Kidney (tissue), 14 donors: ENCODE results near the gene CD209. TPM values are rescaled to one million over a fixed set of nuclear protein-coding genes. Genes with fewer than 3 reads are reported as not detected.

Experiments used
- DNase-seq, 5 donors: peaks; one replicate each; pipeline ENCODE4 v3.0.0-alpha.2; 2013 to 2020
- FAIRE-seq: peaks from 2 replicates; lab custom pipeline; 2012; peaks lifted over from hg19 to GRCh38; lab: Jason Lieb, UNC
- H3K27ac ChIP-seq, 2 donors: one replicate each; pipeline ENCODE4 v1.7.0; 2013; ENCODE audit warnings: low read depth in 2 of 2, low read length in 2 of 2, inconsistent platforms in 1 of 2
- H3K27me3 ChIP-seq: one replicate; pipeline ENCODE4 v1.7.1; 2013; ENCODE audit warnings: low read length, inconsistent platforms; ENCODE audit not compliant: control insufficient read depth, insufficient read depth
- H3K36me3 ChIP-seq, 3 donors: one replicate each; pipeline versions ENCODE4 v1.7.0 to v1.7.1; 2013; ENCODE audit warnings: low read length in 3 of 3, control low read depth in 1 of 3, inconsistent platforms in 1 of 3; ENCODE audit not compliant: insufficient read depth in 3 of 3, control insufficient read depth in 2 of 3
- H3K4me1 ChIP-seq, 3 donors: one replicate each; pipeline versions ENCODE4 v1.7.0 to v1.7.1; 2013; ENCODE audit warnings: low read length in 3 of 3, inconsistent platforms in 1 of 3, low read depth in 1 of 3; ENCODE audit not compliant: control insufficient read depth in 2 of 3, insufficient read depth in 2 of 3
- H3K4me3 ChIP-seq, 3 donors: one replicate each; pipeline versions ENCODE4 v1.7.0 to v1.8.1; 2013; ENCODE audit warnings: low read length in 3 of 3, control low read depth in 1 of 3, inconsistent platforms in 1 of 3
- H3K9ac ChIP-seq, 3 donors: one replicate each; pipeline versions ENCODE4 v1.7.0 to v1.7.1; 2013; ENCODE audit warnings: low read length in 3 of 3, control low read depth in 1 of 3, inconsistent platforms in 1 of 3
- H3K9me3 ChIP-seq, 3 donors: one replicate each; pipeline versions ENCODE4 v1.7.0 to v1.7.1; 2013; ENCODE audit warnings: low read length in 3 of 3, control low read depth in 1 of 3, inconsistent platforms in 1 of 3; ENCODE audit not compliant: control insufficient read depth in 2 of 3, insufficient read depth in 1 of 3
- intact Hi-C: fragments of 100-400 bp; cut with DNase I; formaldehyde crosslinking; loops from one replicate; pipeline ENCODE4 v1.11.1; 2022
- polyA plus RNA-seq: library from polyadenylated mRNA; stranded (reverse); fragments of 350-450 nt; fragmentation: Illumina TruSeq; extraction: RNeasy Lipid Tissue Mini Kit (QIAGEN cat#74804); gene quantifications from one replicate; pipeline ENCODE4 v1.2.3, GENCODE V29; 2014; ENCODE audit warnings: low read depth, low replicate concordance; ENCODE audit not compliant: insufficient read depth
- total RNA-seq: library from RNA; stranded (reverse); fragmentation: NEBNext Ultra II Directional; extraction: Animal tissue kit (Norgen Biotek cat#: 25700); gene quantifications from one replicate; pipeline ENCODE4 v1.2.1, GENCODE V29; 2021
- TF ChIP-seq, protein P1 (sequence below): IDR thresholded peaks from 3 replicates; pipeline ENCODE4 v1.5.1; 2012; ENCODE audit warnings: mild to moderate bottlenecking, moderate library complexity, borderline replicate concordance; ENCODE audit not compliant: insufficient read depth; ENCODE audit errors: extremely low read depth
- donor health status: control.
- donor health status: control.
- donor health status: control.
- donor health status: control.
- donor health status: control.
- donor health status: DM: yes; HTN: yes; CAD: no.
- donor health status: Normal renal cell carcinoma (clear cell type).

CD209 gene
- total and polyA plus RNA-seq, 2 donors from 2014 or later, result 1.2 to 11.7 TPM

GRCh38 chr19:7792281-7792680 is 44.9 kb upstream of the CD209 start:
- intact Hi-C loops, result no loop called here
- FAIRE-seq (no peak), DNase-seq (peak in 3 of 5 donors; percentile 62 to 89 (median 86))
- Histone ChIP-seq H3K4me3 (no peak overlapping the region), H3K27ac (no peak overlapping the region), H3K9me3 (no peaks in the 10 kb centered on the region), H3K36me3 (no peaks in the 10 kb centered on the region), H3K27me3 (peaks cover 12% of the 10 kb centered on the region), H3K4me1 (no peaks in the 10 kb centered on the region), H3K9ac (no peak overlapping the region)
- TF ChIP-seq, protein P1, sequence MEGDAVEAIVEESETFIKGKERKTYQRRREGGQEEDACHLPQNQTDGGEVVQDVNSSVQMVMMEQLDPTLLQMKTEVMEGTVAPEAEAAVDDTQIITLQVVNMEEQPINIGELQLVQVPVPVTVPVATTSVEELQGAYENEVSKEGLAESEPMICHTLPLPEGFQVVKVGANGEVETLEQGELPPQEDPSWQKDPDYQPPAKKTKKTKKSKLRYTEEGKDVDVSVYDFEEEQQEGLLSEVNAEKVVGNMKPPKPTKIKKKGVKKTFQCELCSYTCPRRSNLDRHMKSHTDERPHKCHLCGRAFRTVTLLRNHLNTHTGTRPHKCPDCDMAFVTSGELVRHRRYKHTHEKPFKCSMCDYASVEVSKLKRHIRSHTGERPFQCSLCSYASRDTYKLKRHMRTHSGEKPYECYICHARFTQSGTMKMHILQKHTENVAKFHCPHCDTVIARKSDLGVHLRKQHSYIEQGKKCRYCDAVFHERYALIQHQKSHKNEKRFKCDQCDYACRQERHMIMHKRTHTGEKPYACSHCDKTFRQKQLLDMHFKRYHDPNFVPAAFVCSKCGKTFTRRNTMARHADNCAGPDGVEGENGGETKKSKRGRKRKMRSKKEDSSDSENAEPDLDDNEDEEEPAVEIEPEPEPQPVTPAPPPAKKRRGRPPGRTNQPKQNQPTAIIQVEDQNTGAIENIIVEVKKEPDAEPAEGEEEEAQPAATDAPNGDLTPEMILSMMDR, result no peak

GRCh38 chr19:7790416-7790815 is 43.1 kb upstream of the CD209 start:
- TF ChIP-seq, protein P1, result no peak
- no peak overlapping the region for H3K27ac ChIP-seq
- no peak overlapping the region for H3K4me3 ChIP-seq
- H3K27me3 ChIP-seq, result peaks cover 12% of the 10 kb centered on the region
- H3K36me3 ChIP-seq, result no peaks in the 10 kb centered on the region
- H3K4me1 ChIP-seq, result no peaks in the 10 kb centered on the region
- no peaks in the 10 kb centered on the region for H3K9me3 ChIP-seq
- FAIRE-seq, result no peak
- no peak overlapping the region for H3K9ac ChIP-seq
- peak in 1 of 5 donors; percentile 40 for DNase-seq
- intact Hi-C loops, result no loop called here

DNA sequence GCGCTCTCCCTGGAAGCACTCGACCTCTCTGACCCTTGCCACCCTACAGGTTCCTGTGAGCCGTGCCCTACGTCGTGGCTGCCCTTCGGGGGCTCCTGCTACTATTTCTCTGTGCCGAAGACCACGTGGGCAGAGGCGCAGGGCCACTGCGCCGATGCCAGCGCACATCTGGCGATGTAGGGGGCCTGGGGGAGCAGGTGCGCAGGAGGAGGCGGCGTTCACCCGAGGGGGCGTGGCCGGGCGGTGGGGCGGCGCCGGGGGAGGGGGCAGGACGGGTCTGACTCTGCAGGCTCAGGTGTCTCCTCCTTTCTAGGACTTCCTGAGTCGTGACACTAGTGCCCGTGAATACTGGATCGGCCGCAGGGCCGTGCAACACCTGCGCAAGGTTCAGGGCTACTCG is 42.1 kb upstream of the CD209 start:
- Histone ChIP-seq H3K27ac (no peak overlapping the region), H3K4me1 (no peaks in the 10 kb centered on the region), H3K4me3 (no peak overlapping the region), H3K9ac (no peak overlapping the region), H3K36me3 (no peaks in the 10 kb centered on the region), H3K9me3 (no peaks in the 10 kb centered on the region), H3K27me3 (peaks cover 12% of the 10 kb centered on the region)
- intact Hi-C loops, result no loop called here
- FAIRE-seq, result no peak
- TF ChIP-seq, protein P1, result no peak
- peak; percentile 20 to 68 (median 41) for DNase-seq

DNA sequence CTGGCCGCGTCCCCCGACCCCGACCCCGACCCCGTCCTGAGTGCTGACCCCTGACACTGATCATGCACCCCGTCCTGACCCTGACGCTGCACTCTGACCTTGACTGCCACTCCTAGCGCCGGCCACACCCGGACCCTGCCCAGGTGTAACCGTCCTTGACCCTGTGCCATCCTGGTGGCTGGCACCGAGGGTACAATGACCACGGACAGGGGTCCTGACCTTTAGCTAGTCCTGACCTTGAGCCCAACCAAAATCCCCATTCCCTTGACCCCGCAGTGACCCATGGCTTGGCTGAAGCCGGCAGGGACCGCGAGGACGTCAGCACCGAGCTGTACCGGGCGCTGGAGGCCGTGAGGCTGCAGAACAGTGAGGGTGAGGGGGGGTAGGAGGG is 41.6 kb upstream of the CD209 start:
- peak in 1 of 5 donors; percentile 55 for DNase-seq

More for the DNA sequence above, 41.6 kb upstream of the CD209 start:
- TF ChIP-seq, protein P1, result no peak
- H3K27me3 ChIP-seq, result peaks cover 12% of the 10 kb centered on the region
- no peak overlapping the region for H3K27ac ChIP-seq
- H3K9me3 ChIP-seq, result no peaks in the 10 kb centered on the region
- FAIRE-seq, result no peak
- no peaks in the 10 kb centered on the region for H3K4me1 ChIP-seq
- H3K36me3 ChIP-seq, result no peaks in the 10 kb centered on the region
- H3K4me3 ChIP-seq, result no peak overlapping the region
- no peak overlapping the region for H3K9ac ChIP-seq
- intact Hi-C loops, result no loop called here
